Measurements from ENCODE around the gene SLC22A17. TPM values are rescaled to one million over a fixed set of nuclear protein-coding genes. Genes with fewer than 3 reads are reported as not detected.

The SLC22A17 gene
- polyA plus RNA-seq, 1 donor (not counting 4 experiments of a cell fraction or from before 2014, with no cell fraction given): 0.76 TPM

GRCh38 chr14:23376482-23377197, 24.0 kb upstream of the SLC22A17 start, which contains the start of gene CMTM5:
Gene CMTM5 (plus strand): TSS chr14:23377046. CDS start chr14:23377252, 206 bp downstream.
- H3K9me3 ChIP-seq (ENCODE audit: control insufficient read depth, low read depth, low read length): no peaks in the 10 kb centered on the region
- no peak for TF ChIP-seq CTCF (optimal IDR thresholded peaks at IDR 0.05 in 1 of 3, IDR thresholded peaks at IDR 0.05 in 1 of 3, conservative IDR thresholded peaks at IDR 0.05 in 1 of 3; ENCODE audit: extremely low read depth in 1 of 3, insufficient read depth in 2 of 3, low read length in 3 of 3)
- TF ChIP-seq EZH2 (IDR thresholded peaks at IDR 0.05; ENCODE audit: low read length): no peak
- no peak within 1 kb of the TSS for H2AFZ ChIP-seq (ENCODE audit: control insufficient read depth, low read length)
- no peaks in the 10 kb centered on the region for H4K20me1 ChIP-seq (ENCODE audit: control insufficient read depth, extremely low read depth, insufficient read depth, low read length)
- no peaks in the 10 kb centered on the region for H3K79me2 ChIP-seq (ENCODE audit: control insufficient read depth, insufficient read depth, low read length)
- no peaks in the 10 kb centered on the region for H3K4me1 ChIP-seq (ENCODE audit: control insufficient read depth, extremely low read depth, insufficient read depth, low read length)
- dilution Hi-C loops (cut with MboI; ENCODE audit: extremely low pct_ligation_motif_present, low sequenced_read_pairs): no loop called here
- H3K4me3 ChIP-seq (ENCODE audit: control insufficient read depth in 2 of 3, extremely low read depth in 1 of 3, insufficient read depth in 2 of 3, low read depth in 1 of 3, low read length in 3 of 3): no peak within 1 kb of the TSS
- no peak within 1 kb of the TSS for H3K4me2 ChIP-seq (ENCODE audit: control insufficient read depth, extremely low read depth, insufficient read depth, low read depth, low read length)
- H3K27me3 ChIP-seq (ENCODE audit: control insufficient read depth, extremely low read depth, insufficient read depth, low read length): peaks cover 7% of the 10 kb centered on the region
- no peak within 1 kb of the TSS for H3K27ac ChIP-seq (ENCODE audit: control insufficient read depth, insufficient read depth, low read length)
- no peaks in the 10 kb centered on the region for H3K9me1 ChIP-seq (ENCODE audit: control insufficient read depth, extremely low read depth, insufficient read depth, low read length)
- H3K9ac ChIP-seq (ENCODE audit: control insufficient read depth, extremely low read depth, insufficient read depth, low read length): no peak within 1 kb of the TSS
- H3K36me3 ChIP-seq (ENCODE audit: control insufficient read depth in 2 of 2, extremely low read depth in 1 of 2, insufficient read depth in 2 of 2, low read length in 2 of 2): no peaks in the 10 kb centered on the region
- FAIRE-seq: no peak
- DNase-seq (ENCODE audit: low read depth, low spot score): no peak

- FAIRE-seq: no peak
- no peak for TF ChIP-seq EZH2 (IDR thresholded peaks at IDR 0.05; ENCODE audit: low read length)
- no peak for TF ChIP-seq CTCF (optimal IDR thresholded peaks at IDR 0.05 in 1 of 3, IDR thresholded peaks at IDR 0.05 in 1 of 3, conservative IDR thresholded peaks at IDR 0.05 in 1 of 3; ENCODE audit: extremely low read depth in 1 of 3, insufficient read depth in 2 of 3, low read length in 3 of 3)
Observed at GRCh38 chr14:23375527-23376251, 23.0 kb upstream of the SLC22A17 start.

More at GRCh38 chr14:23375527-23376251, 23.0 kb upstream of the SLC22A17 start:
- no peaks in the 10 kb centered on the region for H3K9me1 ChIP-seq (ENCODE audit: control insufficient read depth, extremely low read depth, insufficient read depth, low read length)
- dilution Hi-C loops (cut with MboI; ENCODE audit: extremely low pct_ligation_motif_present, low sequenced_read_pairs): no loop called here
- no peaks in the 10 kb centered on the region for H3K4me1 ChIP-seq (ENCODE audit: control insufficient read depth, extremely low read depth, insufficient read depth, low read length)
- H3K4me3 ChIP-seq (ENCODE audit: control insufficient read depth in 2 of 3, extremely low read depth in 1 of 3, insufficient read depth in 2 of 3, low read depth in 1 of 3, low read length in 3 of 3): no peak overlapping the region
- no peaks in the 10 kb centered on the region for H3K79me2 ChIP-seq (ENCODE audit: control insufficient read depth, insufficient read depth, low read length)
- H2AFZ ChIP-seq (ENCODE audit: control insufficient read depth, low read length): no peak overlapping the region
- no peaks in the 10 kb centered on the region for H3K36me3 ChIP-seq (ENCODE audit: control insufficient read depth in 2 of 2, extremely low read depth in 1 of 2, insufficient read depth in 2 of 2, low read length in 2 of 2)
- H3K27me3 ChIP-seq (ENCODE audit: control insufficient read depth, extremely low read depth, insufficient read depth, low read length): peaks cover 7% of the 10 kb centered on the region
- no peak overlapping the region for H3K4me2 ChIP-seq (ENCODE audit: control insufficient read depth, extremely low read depth, insufficient read depth, low read depth, low read length)
- no peak overlapping the region for H3K27ac ChIP-seq (ENCODE audit: control insufficient read depth, insufficient read depth, low read length)
- DNase-seq (ENCODE audit: low read depth, low spot score): no peak
- H3K9ac ChIP-seq (ENCODE audit: control insufficient read depth, extremely low read depth, insufficient read depth, low read length): no peak overlapping the region
- no peaks in the 10 kb centered on the region for H4K20me1 ChIP-seq (ENCODE audit: control insufficient read depth, extremely low read depth, insufficient read depth, low read length)
- no peaks in the 10 kb centered on the region for H3K9me3 ChIP-seq (ENCODE audit: control insufficient read depth, low read depth, low read length)
